Ishikawa (cell line): ENCODE measurements around the gene ITGA6.

Experiments used
- CEBPB ChIP-seq: IDR thresholded peaks from 2 replicates; pipeline ENCODE4 v1.6.1; 2012
- EGR1 ChIP-seq: IDR thresholded peaks from 2 replicates; pipeline ENCODE4 v1.6.1; 2012
- EP300 ChIP-seq: IDR thresholded peaks from 2 replicates; pipeline ENCODE4 v1.6.1; 2012; ENCODE audit warnings: borderline replicate concordance
- MAX ChIP-seq: IDR thresholded peaks from 2 replicates; pipeline ENCODE4 v1.6.1; 2012
- NFIC ChIP-seq: IDR thresholded peaks from 2 replicates; pipeline ENCODE4 v1.6.1; 2012
- RAD21 ChIP-seq: IDR thresholded peaks from 2 replicates; pipeline ENCODE4 v1.6.1; 2012; ENCODE audit warnings: low read depth
- REST ChIP-seq: IDR thresholded peaks from 2 replicates; pipeline ENCODE4 v1.6.1; 2012; ENCODE audit warnings: low read depth, mild to moderate bottlenecking
- TAF1 ChIP-seq: IDR thresholded peaks from 2 replicates; pipeline ENCODE4 v1.6.1; 2012; ENCODE audit warnings: low read depth, mild to moderate bottlenecking
- TCF12 ChIP-seq: IDR thresholded peaks from 2 replicates; pipeline ENCODE4 v1.6.1; 2012; ENCODE audit warnings: low read depth
- YY1 ChIP-seq: IDR thresholded peaks from 2 replicates; pipeline ENCODE4 v1.6.1; 2012; ENCODE audit warnings: low read depth

- TF ChIP-seq TAF1 (no peak), NFIC (no peak), RAD21 (no peak), EP300 (no peak), REST (no peak), CEBPB (no peak), TCF12 (no peak), YY1 (no peak), MAX (no peak), EGR1 (no peak)
Observed at GRCh38 chr2:172429301-172429968, 2.0 kb downstream of the ITGA6 start.
